GM19438 (cell line): ENCODE results near the gene SLC38A10.
"Not testable (repeated sequence)": the region's sequence is repeated elsewhere in the genome, so short reads cannot be mapped to it uniquely, and the experiment has no call there.

ENCODE experiments used
- ATAC-seq: cut with Tn5 transposase; IDR thresholded peaks from one replicate; pipeline ENCODE4 v1.9.1; 2021; ENCODE audit warnings: low read depth; ENCODE audit not compliant: unreplicated experiment

SLC38A10 gene

DNA sequence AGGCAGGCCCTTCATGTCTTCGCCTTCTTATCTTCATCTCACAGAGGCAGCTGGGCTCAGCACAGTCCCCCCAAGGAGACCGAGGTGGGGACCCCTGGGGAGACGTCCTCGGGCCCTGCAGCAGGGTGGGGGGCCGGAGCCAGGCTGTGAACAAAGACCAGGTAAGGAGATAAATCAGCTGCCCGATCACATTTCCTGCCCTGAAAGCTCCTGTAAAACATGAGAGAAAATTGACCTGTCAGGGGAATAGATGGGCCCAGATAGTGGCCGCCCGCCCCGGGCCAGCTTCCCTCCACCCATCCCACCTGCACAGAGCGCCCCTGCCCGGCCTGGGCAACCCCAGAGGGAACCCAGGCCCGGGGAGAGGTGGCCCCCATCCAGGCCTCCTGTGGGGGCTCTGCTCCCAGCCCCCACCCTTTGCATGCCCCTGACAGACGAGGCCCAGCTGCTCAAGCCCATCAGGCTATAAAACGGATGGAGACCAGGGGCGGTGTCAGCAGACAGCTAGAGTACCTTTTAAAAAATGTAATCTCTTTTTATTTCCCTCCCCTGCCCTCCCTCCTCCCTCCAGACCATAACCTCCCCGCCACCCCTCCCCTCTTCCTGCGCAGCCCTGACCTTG lies 18.8 kb upstream of the SLC38A10 start:
- ATAC-seq, result no peak

GRCh38 chr17:81312624-81313325 lies 17.7 kb upstream of the SLC38A10 start:
- no peak for ATAC-seq

DNA sequence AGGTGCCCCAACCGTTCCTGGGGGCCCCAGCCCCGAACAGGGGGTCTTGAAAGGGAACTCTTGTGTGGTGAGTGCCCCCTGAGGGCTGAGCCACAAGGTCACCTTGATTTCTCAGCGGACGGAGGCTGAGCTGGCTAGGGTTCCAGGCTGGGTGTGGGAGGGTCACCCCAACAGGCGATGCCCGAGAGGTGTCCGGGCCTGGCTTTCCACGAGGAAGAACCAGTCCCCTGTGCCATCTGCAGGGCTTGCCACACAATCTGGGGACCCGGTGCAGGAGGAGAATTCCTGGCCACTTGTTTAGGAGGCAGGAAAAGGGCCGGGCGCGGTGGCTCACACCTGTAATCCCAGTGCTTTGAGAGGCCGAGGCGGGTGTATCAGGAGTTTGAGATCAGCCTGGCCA lies 16.8 kb upstream of the SLC38A10 start:
- no peak for ATAC-seq

DNA sequence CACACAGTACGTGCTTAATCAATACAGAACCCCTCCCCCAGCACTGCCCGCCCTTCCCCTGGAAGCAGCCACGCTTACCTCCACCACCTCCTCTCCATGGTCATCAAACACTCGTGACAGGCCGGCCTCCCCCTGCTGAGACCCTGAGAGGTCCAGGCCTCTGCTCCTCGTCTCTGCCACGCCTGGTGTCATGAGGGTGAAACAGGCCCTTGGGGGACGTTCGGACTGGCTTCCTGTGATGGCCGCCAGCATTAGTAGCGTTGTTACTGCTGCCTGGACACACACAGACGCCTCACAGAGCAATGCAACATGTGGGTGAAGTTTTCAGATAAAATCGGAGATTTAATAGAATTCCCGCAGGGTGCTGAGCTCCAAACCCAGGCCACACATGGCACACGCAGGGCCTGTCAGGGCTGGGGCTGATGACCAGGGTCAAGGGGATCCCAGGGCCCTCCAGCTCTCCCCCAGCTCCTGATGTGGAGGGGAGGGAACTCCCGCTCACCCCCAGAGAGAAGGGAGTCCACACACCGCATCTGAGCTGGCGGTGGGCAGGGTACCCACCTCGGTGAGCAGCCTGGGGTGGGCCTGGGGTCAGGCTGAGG lies 15.9 kb upstream of the SLC38A10 start:
- no peak for ATAC-seq

DNA sequence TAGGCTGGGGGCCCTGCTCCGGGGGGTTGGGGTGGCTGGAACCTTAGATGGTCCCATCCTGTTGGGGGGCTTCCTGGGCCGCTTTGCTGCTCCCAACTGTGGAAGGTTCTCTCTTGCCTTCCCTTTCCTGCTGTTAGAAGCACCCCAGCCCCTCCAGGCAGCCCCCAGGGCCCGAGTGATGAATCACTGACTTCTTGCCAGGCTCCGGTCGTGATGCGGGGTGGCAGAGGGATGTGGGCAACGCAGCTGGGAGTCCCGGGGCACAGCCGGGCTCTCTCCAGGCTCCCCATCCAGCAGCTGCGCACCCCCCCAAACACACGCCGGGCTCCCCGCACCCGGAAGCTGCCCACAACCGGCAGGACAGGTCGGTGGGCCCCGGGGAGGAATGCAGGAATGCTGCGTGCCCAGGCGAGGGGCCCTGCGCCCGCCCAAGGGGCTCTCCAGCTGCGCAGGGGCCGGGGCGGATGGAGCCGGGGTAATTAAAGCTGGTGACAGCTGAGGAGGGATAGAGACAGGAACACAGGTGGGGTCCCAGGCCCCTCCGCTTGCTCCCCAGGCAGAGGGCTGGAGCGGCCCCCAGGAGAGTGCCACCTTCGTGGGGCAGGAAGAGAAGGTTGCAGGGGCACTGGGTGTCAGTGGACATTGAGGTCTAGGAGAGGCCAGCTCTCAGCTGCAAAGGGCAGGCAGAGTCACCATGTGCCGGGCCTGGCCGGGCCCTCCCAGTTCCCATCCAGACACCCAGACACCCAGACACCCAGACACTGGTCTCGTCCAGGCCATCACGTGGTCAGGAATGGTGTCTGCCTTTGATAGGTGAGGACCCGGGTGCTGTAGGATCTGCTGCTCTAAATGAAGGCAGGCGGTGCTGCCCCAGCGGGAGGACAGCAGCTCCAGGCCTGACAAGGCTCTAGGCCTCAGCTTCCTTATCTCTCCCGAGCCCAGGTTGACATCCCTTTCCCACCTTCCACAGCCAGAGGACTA lies 15.0 kb upstream of the SLC38A10 start:
- ATAC-seq, result no peak

- ATAC-seq, result no peak
Measured at GRCh38 chr17:81309140-81309858, 14.2 kb upstream of the SLC38A10 start.

DNA sequence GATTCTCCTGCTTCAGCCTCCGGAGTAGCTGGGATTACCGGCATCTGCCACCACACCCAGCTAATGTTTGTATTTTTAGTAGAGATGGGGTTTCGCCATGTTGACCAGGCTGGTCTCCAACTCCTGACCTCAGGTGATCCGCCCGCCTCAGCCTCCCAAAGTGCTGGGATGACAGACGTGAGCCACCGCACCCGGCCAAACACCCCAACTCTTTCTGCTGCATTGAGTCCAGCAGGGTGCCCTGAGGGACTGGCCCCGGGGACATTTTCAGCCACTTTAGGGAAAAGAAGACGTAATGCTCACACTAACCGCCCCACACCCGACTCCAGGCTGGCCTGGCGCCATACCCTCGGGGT lies 13.7 kb upstream of the SLC38A10 start:
- not testable (repeated sequence) for ATAC-seq

DNA sequence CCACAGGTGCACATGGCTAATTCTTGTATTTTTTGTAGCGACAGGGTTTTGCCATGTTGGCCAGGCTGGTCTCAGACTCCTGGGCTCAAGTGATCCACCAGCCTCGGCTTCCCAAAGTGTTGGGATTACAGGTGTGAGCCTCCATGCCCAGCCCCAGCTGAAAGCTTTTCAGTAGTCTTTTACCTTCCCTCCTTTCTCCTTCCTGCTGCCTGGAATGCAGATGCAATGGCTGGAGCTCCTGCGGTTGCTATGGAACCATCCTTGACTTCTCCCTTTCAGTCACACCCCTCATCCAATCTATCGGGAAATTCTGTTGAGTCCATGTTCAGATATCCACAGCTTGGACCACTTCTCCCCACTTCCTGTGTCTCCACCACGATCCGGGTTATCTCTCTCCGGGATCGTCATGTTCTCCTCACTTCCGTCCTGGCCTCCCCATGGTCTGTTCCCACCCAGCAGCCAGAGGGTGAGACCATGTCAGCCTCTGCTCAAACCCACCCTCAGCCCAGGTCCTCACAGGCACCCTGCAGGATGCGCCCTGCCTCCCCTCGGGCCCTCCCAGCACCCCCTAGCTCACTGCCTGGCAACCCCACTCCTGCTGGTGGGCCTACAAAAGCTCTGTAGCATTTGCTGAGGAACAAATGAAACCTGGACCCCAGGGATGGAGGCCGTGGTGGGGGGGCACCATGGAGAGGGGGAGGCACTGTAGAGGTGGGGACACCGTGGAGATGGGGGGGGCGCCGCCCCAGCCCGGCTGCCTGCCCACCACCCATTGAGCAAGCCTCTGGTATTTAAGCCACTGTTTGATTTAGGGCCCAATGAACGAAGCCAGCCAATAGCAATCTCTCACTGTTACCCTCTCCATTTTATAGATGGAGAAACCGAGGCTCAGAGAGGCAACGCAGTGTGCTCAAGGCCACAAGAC lies 12.8 kb upstream of the SLC38A10 start:
- ATAC-seq, result no peak

GRCh38 chr17:81306898-81307510 lies 11.9 kb upstream of the SLC38A10 start:
- ATAC-seq, result no peak

DNA sequence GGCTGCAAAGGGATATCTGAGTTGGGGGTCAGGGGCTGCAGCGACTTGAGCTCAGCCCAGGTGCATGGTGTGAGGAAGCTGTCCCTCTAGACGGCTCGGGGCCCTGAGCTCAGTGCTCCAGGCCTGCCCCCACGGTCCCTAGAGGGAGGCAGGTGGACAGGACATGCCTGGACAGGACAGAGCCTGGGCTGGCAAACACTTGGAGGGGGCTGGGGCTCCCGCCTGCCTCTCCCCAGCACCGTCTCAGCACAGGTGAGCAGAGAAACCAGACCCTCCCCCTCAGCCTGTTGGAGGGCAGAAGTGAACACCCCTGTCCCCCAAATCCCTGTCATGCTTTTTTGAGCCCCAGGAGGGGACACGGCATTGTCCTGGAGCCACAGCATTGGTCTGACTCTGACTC lies 11.4 kb upstream of the SLC38A10 start:
- ATAC-seq, result no peak

DNA sequence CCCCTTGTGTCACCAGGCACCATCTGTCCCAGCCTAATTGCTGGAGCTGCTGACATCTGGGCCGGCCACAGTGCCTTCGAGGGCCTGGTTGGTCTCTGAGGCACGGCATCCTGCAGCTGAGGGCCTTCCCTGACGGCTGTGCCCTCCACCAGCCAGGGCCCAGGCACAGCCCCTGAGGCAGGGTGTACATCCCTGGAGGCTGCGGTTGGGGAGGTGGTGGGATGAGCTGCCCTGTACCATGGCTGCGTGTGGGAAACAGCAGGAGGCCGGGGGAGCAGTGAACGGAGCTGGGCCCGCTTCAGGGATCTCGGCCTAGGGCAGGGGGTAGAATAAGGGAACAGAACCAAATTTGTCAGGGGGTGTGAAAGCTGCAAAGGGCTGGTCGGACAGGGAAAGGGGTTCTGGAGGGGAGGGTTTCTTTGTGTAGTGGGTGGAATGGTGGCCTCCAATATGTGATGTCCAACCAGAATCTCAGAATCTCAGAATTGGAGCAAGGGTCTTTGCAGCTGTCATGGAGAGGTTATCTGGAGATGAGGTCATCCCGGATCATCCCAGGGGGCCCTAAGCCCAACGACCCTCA lies 10.0 kb upstream of the SLC38A10 start:
- ATAC-seq, result no peak

DNA sequence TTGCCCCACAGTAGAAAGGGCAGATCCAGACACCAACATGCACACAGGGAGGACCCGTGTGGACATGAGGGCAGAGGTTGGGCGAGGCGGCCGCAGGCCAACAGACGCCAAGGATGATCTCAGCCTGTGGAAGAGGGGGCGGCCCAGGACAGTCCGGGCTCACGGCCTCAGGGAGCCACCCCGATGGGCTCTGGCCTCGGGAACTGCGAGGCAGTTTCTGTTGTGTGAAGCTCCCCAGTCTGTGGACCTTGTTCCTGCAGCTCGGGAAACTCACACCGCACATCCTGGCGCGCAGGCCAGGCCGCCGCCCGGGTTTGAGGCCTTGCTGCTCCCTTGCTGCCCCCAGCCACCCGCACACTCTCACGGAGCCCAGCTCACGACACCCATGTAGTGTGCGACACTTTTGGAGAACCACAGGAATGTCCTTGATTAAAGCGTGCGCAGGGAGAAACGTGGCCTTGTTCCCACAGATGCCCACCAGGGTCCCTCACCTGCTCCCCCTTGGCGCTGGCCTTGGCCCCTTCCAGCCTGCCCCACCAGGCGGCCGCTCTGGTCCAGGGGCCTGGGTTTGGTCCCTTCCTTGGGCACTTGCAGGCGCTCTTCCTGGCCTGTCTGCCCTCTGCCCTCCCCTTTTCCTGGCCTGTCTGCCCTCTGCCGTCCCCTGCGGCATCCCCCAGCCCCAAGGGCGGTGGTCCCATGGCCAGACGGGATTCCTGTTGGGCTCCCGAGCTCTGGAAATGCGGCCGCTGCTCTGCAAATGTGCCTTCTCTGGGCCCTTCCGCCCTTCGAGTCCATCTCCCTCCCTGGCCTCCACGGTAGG lies 9.3 kb upstream of the SLC38A10 start:
- ATAC-seq, result no peak

- ATAC-seq, result no peak
Measured at GRCh38 chr17:81303385-81303784, 8.3 kb upstream of the SLC38A10 start.

GRCh38 chr17:81302861-81303333 lies 7.8 kb upstream of the SLC38A10 start:
- no peak for ATAC-seq

- no peak for ATAC-seq
Measured at GRCh38 chr17:81302324-81302723, 7.2 kb upstream of the SLC38A10 start.

DNA sequence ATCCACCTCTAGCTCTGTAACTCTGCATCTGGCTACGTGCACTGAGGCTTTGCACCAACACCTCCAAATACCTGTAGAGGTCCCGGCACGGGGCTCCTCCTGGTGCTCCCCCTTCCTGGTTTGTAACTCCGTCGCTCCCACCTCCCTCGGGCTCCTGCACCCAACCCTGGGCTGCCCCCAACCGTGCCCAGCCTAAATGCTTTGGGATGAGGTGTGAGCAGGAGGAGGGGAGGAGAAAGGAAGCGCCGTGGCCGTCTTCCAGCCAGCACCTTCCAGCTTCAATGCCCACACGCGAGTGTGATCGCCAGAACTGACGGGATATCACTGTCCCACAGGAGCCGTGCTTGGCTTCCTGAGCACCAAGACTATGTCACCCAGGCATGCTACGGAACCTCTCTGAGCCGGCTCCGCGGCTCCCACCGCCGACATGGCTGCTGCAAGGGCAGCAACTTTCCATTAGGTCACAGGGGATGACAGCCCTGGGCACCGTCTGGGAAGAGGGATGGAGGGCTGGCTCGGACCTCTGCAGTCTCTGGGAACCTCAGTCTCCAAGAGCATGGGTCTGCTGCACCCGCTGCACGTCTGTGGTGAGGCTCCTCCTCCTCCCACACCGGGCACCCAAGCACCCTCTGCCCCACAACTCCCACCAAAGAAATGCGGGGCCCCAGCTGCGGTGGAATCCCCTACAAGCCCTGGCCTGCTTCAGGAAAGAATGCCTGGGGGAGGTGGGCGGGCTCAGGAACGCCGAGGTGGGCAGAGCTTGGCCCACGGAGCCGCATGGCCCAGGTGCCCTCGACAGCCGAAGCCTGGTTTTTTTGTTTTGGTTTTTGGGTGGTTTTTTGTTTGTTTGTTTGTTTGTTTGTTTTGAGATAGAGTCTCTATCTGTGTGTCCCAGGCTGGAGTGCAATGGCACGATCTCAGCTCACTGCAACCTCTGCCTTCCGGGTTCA lies 6.4 kb upstream of the SLC38A10 start:
- ATAC-seq, result no peak
